Measurements from ENCODE around the gene COQ8A. TPM values are rescaled to one million over a fixed set of nuclear protein-coding genes. Genes with fewer than 3 reads are reported as not detected.

The COQ8A gene
- polyA plus RNA-seq, 1 experiment: 5.3 TPM

GRCh38 chr1:226956942-226957713, 17.0 kb downstream of the COQ8A start:
- no peaks in the 10 kb centered on the region for H3K27me3 ChIP-seq (ENCODE audit: control insufficient read depth, insufficient read depth, low read length)
- H3K27ac ChIP-seq (ENCODE audit: low read depth, low read length): no peak overlapping the region
- CTCF ChIA-PET: no interaction called here
- peaks cover 18% of the 10 kb centered on the region for H3K9me3 ChIP-seq (ENCODE audit: control insufficient read depth, insufficient read depth, low read length)
- DNase-seq (ENCODE audit: low read depth, low spot score): no peak
- no peak overlapping the region for H3K4me3 ChIP-seq (ENCODE audit: low read depth, low read length)
- POLR2A ChIA-PET: no interaction called here
- no peak for TF ChIP-seq CTCF (IDR thresholded peaks at IDR 0.05; ENCODE audit: low read depth, low read length)

- Histone ChIP-seq H3K4me3 (ENCODE audit: low read depth, low read length) (no peak overlapping the region), H3K27ac (ENCODE audit: low read depth, low read length) (no peak overlapping the region), H3K9me3 (ENCODE audit: control insufficient read depth, insufficient read depth, low read length) (peaks cover 18% of the 10 kb centered on the region), H3K27me3 (ENCODE audit: control insufficient read depth, insufficient read depth, low read length) (no peaks in the 10 kb centered on the region)
- no peak for TF ChIP-seq CTCF (IDR thresholded peaks at IDR 0.05; ENCODE audit: low read depth, low read length)
- ChIA-PET CTCF (no interaction called here), POLR2A (no interaction called here)
- DNase-seq (ENCODE audit: low read depth, low spot score): no peak
These were observed 17.6 kb downstream of the COQ8A start for GRCh38 chr1:226957714-226958113.

DNA sequence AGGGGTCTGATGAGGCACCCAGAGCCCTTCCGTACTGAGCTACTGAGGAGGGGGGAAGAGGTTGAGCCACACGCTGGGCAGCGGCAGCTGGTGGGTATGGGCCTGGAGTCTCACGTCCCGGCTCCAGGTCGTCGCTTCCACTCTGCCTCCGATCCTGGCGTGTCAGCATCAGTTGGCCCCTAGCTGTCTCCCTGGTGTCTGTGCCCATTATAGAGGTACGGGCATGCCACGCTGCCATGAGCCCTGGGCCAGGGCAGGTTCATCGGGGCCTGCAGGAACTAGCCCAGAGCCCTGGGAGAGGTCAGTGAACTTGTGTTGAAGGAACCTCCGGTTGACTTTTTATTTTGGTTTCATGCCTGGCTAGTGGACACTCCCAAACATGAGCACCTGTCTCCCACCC, 18.2 kb downstream of the COQ8A start:
- no peaks in the 10 kb centered on the region for H3K27me3 ChIP-seq (ENCODE audit: control insufficient read depth, insufficient read depth, low read length)
- H3K27ac ChIP-seq (ENCODE audit: low read depth, low read length): no peak overlapping the region
- ChIA-PET CTCF (no interaction called here), POLR2A (no interaction called here)
- H3K4me3 ChIP-seq (ENCODE audit: low read depth, low read length): no peak overlapping the region
- H3K9me3 ChIP-seq (ENCODE audit: control insufficient read depth, insufficient read depth, low read length): peaks cover 18% of the 10 kb centered on the region
- no peak for TF ChIP-seq CTCF (IDR thresholded peaks at IDR 0.05; ENCODE audit: low read depth, low read length)
- DNase-seq (ENCODE audit: low read depth, low spot score): no peak

- H3K27ac ChIP-seq (ENCODE audit: low read depth, low read length): no peak overlapping the region
- no peak overlapping the region for H3K4me3 ChIP-seq (ENCODE audit: low read depth, low read length)
These were observed 20.2 kb downstream of the COQ8A start for GRCh38 chr1:226960256-226960655.

More at GRCh38 chr1:226960256-226960655, 20.2 kb downstream of the COQ8A start:
- peaks cover 14% of the 10 kb centered on the region for H3K9me3 ChIP-seq (ENCODE audit: control insufficient read depth, insufficient read depth, low read length)
- no peak for TF ChIP-seq CTCF (IDR thresholded peaks at IDR 0.05; ENCODE audit: low read depth, low read length)
- no peaks in the 10 kb centered on the region for H3K27me3 ChIP-seq (ENCODE audit: control insufficient read depth, insufficient read depth, low read length)
- DNase-seq (ENCODE audit: low read depth, low spot score): no peak
- CTCF ChIA-PET: no interaction called here
- POLR2A ChIA-PET: no interaction called here
